ENCODE data around the gene YKT6. TPM values are rescaled to one million over a fixed set of nuclear protein-coding genes. Genes with fewer than 3 reads are reported as not detected.

YKT6 gene
- total RNA-seq, 1 experiment from 2014 or later: 142 TPM

DNA sequence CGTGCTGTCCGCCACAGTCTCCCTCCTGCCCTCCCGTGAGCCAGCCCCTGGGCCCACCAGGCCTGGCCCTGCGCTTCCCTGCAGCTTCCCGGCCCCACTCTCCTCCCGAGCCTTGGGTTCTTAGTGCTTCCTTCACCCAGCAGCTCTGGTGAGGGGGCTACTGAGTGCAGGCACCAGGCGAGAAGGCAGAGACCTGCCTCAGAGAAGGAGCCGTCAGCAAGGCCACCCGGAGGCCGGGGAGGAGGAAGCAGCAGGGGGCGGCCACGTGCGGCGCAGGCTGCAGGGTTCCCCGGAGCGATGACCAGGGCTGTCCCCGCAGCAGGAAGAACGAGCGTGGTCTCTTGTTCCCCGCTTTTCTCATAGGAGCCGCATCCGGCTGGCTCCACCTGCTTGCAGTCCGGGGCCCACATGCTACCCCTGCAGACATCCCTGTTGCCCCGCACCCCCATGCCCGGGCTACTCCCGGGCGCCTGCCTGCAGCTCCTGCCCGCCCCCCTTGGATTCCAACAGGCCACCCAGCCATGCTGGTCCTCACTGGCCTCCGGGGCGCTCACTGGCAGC lies 20.5 kb downstream of the YKT6 start:
- intact Hi-C loops (cut with micrococcal nuclease; ENCODE audit: unreplicated experiment): no loop called here
- no peak for DNase-seq

DNA sequence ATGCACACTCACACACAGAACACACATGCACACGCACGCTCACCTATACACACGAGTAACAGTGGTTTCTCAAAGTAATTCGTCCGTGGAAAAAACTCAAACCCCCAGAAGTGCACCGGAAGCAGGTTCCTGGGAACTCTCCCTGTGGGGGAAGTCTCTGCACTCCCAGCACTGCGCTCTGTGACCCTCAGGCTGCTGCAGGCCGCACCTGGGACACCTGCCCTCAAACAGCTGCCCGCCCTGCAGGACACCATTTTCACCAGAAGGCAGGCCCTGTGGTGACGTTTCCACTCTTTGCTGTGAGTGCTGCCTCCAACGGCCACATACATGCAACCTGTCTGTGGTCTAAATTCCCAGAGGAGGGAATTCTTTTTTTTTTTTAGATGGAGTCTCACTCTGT lies 21.3 kb downstream of the YKT6 start:
- Histone ChIP-seq H3K27me3 (ENCODE audit: insufficient read depth, low read depth) (peaks cover 48% of the 10 kb centered on the region), H3K27ac (no peak overlapping the region), H3K9me3 (ENCODE audit: insufficient read depth, low read depth) (no peaks in the 10 kb centered on the region), H2AFZ (no peak overlapping the region), H3K4me2 (no peak overlapping the region), H3K79me2 (ENCODE audit: low read depth) (no peaks in the 10 kb centered on the region), H3K36me3 (ENCODE audit: low read depth) (no peaks in the 10 kb centered on the region), H3K9me2 (ENCODE audit: insufficient read depth) (no peaks in the 10 kb centered on the region), H3K4me3 (no peak overlapping the region), H3K4me1 (replicated peaks; ENCODE audit: insufficient read depth) (no peaks in the 10 kb centered on the region), H4K20me1 (ENCODE audit: insufficient read depth) (0 out of 2 replicates have a peak, but pooled peaks cover 4% of the 10 kb centered on the region), H3F3A (ENCODE audit: insufficient read depth, low read depth) (no peaks in the 10 kb centered on the region)
- peak in 1 of 2 experiments; percentile 2 for DNase-seq
- intact Hi-C loops (cut with micrococcal nuclease; ENCODE audit: unreplicated experiment): no loop called here
- BruUV-seq (replicated peaks): no TSS peak
- CTCF ChIA-PET: no interaction called here
- no peak for TF ChIP-seq EZH2 (IDR thresholded peaks at IDR 0.05; ENCODE audit: low read depth)
- TF ChIP-seq, protein P1, sequence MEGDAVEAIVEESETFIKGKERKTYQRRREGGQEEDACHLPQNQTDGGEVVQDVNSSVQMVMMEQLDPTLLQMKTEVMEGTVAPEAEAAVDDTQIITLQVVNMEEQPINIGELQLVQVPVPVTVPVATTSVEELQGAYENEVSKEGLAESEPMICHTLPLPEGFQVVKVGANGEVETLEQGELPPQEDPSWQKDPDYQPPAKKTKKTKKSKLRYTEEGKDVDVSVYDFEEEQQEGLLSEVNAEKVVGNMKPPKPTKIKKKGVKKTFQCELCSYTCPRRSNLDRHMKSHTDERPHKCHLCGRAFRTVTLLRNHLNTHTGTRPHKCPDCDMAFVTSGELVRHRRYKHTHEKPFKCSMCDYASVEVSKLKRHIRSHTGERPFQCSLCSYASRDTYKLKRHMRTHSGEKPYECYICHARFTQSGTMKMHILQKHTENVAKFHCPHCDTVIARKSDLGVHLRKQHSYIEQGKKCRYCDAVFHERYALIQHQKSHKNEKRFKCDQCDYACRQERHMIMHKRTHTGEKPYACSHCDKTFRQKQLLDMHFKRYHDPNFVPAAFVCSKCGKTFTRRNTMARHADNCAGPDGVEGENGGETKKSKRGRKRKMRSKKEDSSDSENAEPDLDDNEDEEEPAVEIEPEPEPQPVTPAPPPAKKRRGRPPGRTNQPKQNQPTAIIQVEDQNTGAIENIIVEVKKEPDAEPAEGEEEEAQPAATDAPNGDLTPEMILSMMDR (conservative IDR thresholded peaks at IDR 0.05): no peak
- POLR2A ChIA-PET (ENCODE audit: unreplicated experiment): no interaction called here

More for the DNA sequence above, 20.5 kb downstream of the YKT6 start:
- Histone ChIP-seq H3K36me3 (ENCODE audit: low read depth) (no peaks in the 10 kb centered on the region), H3F3A (ENCODE audit: insufficient read depth, low read depth) (0 out of 2 replicates have a peak, but pooled peaks cover 4% of the 10 kb centered on the region), H3K4me1 (replicated peaks; ENCODE audit: insufficient read depth) (no peaks in the 10 kb centered on the region), H2AFZ (no peak overlapping the region), H3K4me3 (no peak overlapping the region), H3K27me3 (ENCODE audit: insufficient read depth, low read depth) (peaks cover 45% of the 10 kb centered on the region), H3K79me2 (ENCODE audit: low read depth) (no peaks in the 10 kb centered on the region), H4K20me1 (ENCODE audit: insufficient read depth) (0 out of 2 replicates have a peak, but pooled peaks cover 4% of the 10 kb centered on the region), H3K9me3 (ENCODE audit: insufficient read depth, low read depth) (no peaks in the 10 kb centered on the region), H3K27ac (no peak overlapping the region), H3K9me2 (ENCODE audit: insufficient read depth) (no peaks in the 10 kb centered on the region), H3K4me2 (peak overlapping the region; percentile 34)
- no peak for TF ChIP-seq EZH2 (IDR thresholded peaks at IDR 0.05; ENCODE audit: low read depth)
- TF ChIP-seq, protein P1 (conservative IDR thresholded peaks at IDR 0.05): no peak
- BruUV-seq (replicated peaks): no TSS peak
- ChIA-PET POLR2A (ENCODE audit: unreplicated experiment) (no interaction called here), CTCF (interaction anchor here (0.6 kb wide), 1 partner anchor 99 kb away, joined by 4 read pairs; no protein-coding TSS in a partner anchor)

DNA sequence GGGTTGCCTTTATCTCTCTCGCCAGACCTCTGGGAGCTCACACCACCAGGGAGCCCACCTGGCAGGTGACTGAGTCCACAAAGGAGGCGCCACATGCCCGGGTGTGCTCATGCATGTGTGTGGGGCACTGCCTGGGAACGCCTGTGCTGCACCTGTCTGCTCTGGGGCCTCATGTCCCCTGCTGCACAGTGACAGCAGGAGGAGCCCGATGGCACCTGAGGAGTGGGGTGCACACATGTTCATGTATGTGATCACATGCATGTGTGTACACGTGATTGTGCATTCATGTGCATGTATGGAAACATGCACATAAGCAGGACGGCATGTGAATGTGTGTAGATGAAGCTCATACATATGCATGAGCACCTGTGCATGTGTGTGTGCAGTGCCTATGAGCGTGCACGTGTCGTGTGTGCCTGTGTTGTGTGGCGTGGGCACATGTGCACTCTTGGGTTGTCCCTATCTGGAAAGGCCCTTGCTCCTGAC lies 22.0 kb downstream of the YKT6 start:
- TF ChIP-seq, protein P1 (conservative IDR thresholded peaks at IDR 0.05): no peak
- no peak for TF ChIP-seq EZH2 (IDR thresholded peaks at IDR 0.05; ENCODE audit: low read depth)
- Histone ChIP-seq H3K4me3 (no peak overlapping the region), H3F3A (ENCODE audit: insufficient read depth, low read depth) (no peaks in the 10 kb centered on the region), H3K36me3 (ENCODE audit: low read depth) (no peaks in the 10 kb centered on the region), H3K79me2 (ENCODE audit: low read depth) (no peaks in the 10 kb centered on the region), H4K20me1 (ENCODE audit: insufficient read depth) (0 out of 2 replicates have a peak, but pooled peaks cover 4% of the 10 kb centered on the region), H3K9me2 (ENCODE audit: insufficient read depth) (no peaks in the 10 kb centered on the region), H3K4me1 (replicated peaks; ENCODE audit: insufficient read depth) (no peaks in the 10 kb centered on the region), H3K9me3 (ENCODE audit: insufficient read depth, low read depth) (no peaks in the 10 kb centered on the region), H3K27me3 (ENCODE audit: insufficient read depth, low read depth) (peaks cover 49% of the 10 kb centered on the region), H2AFZ (no peak overlapping the region), H3K4me2 (no peak overlapping the region), H3K27ac (no peak overlapping the region)
- BruUV-seq (replicated peaks): no TSS peak
- DNase-seq: no peak
- intact Hi-C loops (cut with micrococcal nuclease; ENCODE audit: unreplicated experiment): no loop called here
- CTCF ChIA-PET: interaction anchor here (0.6 kb wide), 1 partner anchor 22 kb away, joined by 3 read pairs; the partner anchor contains the start of gene YKT6
- POLR2A ChIA-PET (ENCODE audit: unreplicated experiment): interaction anchor here (0.6 kb wide), 1 partner anchor 659 kb away, joined by 7 read pairs; no protein-coding TSS in a partner anchor

Data from PC-9 (cell line).